GM21737 (cell line): Measurements from ENCODE around the gene UBE2Q2.
"Not testable (repeated sequence)": the region's sequence is repeated elsewhere in the genome, so short reads cannot be mapped to it uniquely, and the experiment has no call there.

ENCODE experiments used
- ATAC-seq: cut with Tn5 transposase; IDR thresholded peaks from one replicate; pipeline ENCODE4 v1.9.1; 2021; ENCODE audit warnings: mild to moderate bottlenecking, moderate library complexity; ENCODE audit not compliant: unreplicated experiment

Gene UBE2Q2

GRCh38 chr15:75823860-75824613 lies 19.2 kb upstream of the UBE2Q2 start:
- no peak for ATAC-seq

- no peak for ATAC-seq
Observed at GRCh38 chr15:75827691-75828090, 15.6 kb upstream of the UBE2Q2 start.

GRCh38 chr15:75828429-75828828 lies 14.8 kb upstream of the UBE2Q2 start:
- no peak for ATAC-seq

- ATAC-seq, result no peak
Observed at GRCh38 chr15:75830910-75831805, 12.1 kb upstream of the UBE2Q2 start.

GRCh38 chr15:75831806-75832102 lies 11.5 kb upstream of the UBE2Q2 start:
- no peak for ATAC-seq

GRCh38 chr15:75832114-75832513 lies 11.1 kb upstream of the UBE2Q2 start:
- ATAC-seq, result no peak

GRCh38 chr15:75834021-75834420 lies 9.2 kb upstream of the UBE2Q2 start:
- ATAC-seq, result no peak

GRCh38 chr15:75835990-75836958 lies 7.0 kb upstream of the UBE2Q2 start:
- no peak for ATAC-seq

- peak; percentile 76 for ATAC-seq
Observed at GRCh38 chr15:75836959-75837334, 6.3 kb upstream of the UBE2Q2 start.

- no peak for ATAC-seq
Observed at GRCh38 chr15:75840659-75841058, 2.6 kb upstream of the UBE2Q2 start.

GRCh38 chr15:75841626-75842025 lies 1.6 kb upstream of the UBE2Q2 start:
- no peak for ATAC-seq

GRCh38 chr15:75843678-75844581 lies 683 bp downstream of the UBE2Q2 start:
- peak; percentile 33 for ATAC-seq

GRCh38 chr15:75844629-75845335 lies 1.5 kb downstream of the UBE2Q2 start:
- no peak for ATAC-seq

GRCh38 chr15:75849167-75849566 lies 5.9 kb downstream of the UBE2Q2 start:
- ATAC-seq, result no peak

- no peak for ATAC-seq
Observed at GRCh38 chr15:75850708-75851107, 7.5 kb downstream of the UBE2Q2 start.

GRCh38 chr15:75851566-75851965 lies 8.3 kb downstream of the UBE2Q2 start:
- ATAC-seq, result not testable (repeated sequence)

GRCh38 chr15:75857886-75858285 lies 14.6 kb downstream of the UBE2Q2 start:
- no peak for ATAC-seq

- no peak for ATAC-seq
Observed at GRCh38 chr15:75861750-75862402, 18.6 kb downstream of the UBE2Q2 start.

GRCh38 chr15:75862796-75863195 lies 19.5 kb downstream of the UBE2Q2 start:
- no peak for ATAC-seq
